IPS-NIHi7 (cell line): ENCODE measurements around the gene FGR.
A peak's percentile ranks its signal among the peaks of the same experiment; 100 is the strongest.

Experiments used
- DNase-seq: peaks from one replicate; pipeline ENCODE4 v3.0.0; 2012; ENCODE audit warnings: mixed read lengths; ENCODE audit errors: extremely low spot score

Gene FGR

DNA sequence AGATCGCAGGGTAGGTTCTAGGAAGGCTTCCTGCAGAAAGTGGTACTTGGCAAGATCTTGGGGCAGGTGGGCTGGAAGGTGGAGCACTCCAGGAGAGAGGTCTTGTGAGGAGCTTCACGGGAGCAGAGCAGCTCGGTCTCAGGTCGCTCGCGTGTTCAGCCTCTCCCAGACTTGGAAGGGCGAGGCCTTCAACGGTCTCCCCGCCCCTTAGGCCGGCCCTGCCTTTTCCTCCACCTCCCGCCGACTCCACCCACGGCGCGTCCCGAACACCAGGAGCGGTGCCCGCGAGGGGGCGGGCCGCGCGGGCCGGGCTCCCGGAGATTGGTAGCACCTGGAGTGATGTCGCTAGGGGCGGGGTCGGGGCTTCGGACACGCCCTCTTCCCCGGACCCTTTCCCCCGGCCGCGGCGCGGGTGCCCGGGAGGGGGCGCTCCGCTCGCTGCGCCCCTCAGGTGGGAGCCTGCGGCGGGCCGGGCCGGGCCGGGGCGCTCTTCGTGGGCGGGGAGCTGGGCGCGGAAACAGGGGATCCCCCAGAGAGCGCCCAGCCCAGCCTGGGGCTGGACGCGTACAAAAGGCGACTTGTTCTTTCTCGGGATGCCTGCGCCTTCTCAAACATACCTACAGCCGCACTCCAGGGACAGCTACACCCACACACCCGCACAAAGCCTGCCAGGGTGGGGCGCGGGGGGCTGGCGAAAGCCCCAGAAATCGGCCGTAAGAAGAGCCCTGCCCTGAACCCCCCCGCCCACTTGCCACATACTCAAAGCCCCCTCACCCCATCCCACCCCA, 66.5 kb downstream of the FGR start:
- DNase-seq = peak; percentile 93

DNA sequence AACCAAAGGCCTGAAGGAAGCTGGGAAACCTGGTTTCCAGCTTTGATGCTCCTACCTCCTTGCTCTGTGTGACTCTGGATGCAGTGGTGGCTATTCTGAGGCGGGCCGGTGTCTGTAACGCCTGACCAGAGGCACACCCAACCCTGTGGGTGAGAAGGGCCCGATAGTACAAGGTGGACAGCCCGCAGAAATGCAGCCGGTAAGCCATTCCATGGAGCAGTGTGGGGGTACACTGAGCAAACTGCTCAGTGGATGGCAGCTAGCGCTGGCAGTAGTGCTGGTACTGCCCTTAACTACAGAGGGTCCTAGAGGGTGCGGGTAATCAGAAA, 67.0 kb downstream of the FGR start:
- DNase-seq = no peak

DNA sequence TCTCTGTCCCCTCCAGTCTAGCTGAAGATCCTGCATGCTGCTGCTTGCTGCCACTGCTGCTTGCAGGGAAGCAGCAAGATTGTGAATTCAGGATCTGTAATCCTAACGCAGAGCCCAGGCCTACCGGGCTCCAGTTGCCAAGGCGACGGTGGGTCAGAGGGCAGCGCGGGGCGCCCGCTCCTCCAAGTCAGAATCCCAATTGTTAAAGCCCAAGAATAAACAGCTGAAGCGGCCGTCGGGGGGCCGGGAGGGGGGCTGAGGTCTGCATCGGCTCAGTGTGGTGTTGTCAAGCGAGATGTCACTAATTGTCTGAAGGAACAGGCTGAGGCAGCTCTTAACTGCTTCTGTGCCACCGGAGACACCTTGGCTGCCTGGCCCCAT, 67.8 kb downstream of the FGR start:
- no peak for DNase-seq

DNA sequence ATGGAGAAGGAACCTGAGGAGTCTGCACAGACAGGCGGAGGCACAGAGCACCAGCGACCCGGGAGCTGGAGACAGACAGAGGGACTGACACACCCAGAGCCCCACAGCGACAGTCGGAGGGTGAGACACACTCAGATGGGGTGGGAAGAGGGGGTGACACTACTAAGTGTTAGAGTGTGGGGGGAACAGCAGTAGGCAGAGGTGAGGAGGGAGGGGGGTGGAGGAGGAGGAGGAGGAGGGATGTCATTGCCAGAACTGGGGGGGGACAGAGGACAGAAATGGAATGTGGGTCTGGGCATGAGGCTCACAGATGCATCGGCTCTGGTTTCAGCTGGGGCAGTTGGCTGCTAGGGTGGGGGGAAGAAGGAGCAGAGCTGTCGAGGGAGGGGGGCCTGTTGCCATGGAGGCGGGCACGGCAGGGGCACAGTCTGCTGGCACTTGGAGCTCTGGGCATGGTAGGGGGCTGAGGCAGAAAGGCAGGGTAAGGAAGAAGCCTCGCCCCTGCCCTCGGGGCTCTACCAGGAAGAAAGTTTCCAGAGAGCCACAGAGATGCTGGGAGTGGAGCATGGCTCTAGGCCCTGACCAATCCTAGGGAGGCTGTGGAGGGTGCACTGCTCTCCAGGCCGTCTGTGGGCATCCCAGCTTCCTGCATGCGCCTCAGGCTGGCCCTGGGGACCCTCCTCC, 68.4 kb downstream of the FGR start:
- no peak for DNase-seq

DNA sequence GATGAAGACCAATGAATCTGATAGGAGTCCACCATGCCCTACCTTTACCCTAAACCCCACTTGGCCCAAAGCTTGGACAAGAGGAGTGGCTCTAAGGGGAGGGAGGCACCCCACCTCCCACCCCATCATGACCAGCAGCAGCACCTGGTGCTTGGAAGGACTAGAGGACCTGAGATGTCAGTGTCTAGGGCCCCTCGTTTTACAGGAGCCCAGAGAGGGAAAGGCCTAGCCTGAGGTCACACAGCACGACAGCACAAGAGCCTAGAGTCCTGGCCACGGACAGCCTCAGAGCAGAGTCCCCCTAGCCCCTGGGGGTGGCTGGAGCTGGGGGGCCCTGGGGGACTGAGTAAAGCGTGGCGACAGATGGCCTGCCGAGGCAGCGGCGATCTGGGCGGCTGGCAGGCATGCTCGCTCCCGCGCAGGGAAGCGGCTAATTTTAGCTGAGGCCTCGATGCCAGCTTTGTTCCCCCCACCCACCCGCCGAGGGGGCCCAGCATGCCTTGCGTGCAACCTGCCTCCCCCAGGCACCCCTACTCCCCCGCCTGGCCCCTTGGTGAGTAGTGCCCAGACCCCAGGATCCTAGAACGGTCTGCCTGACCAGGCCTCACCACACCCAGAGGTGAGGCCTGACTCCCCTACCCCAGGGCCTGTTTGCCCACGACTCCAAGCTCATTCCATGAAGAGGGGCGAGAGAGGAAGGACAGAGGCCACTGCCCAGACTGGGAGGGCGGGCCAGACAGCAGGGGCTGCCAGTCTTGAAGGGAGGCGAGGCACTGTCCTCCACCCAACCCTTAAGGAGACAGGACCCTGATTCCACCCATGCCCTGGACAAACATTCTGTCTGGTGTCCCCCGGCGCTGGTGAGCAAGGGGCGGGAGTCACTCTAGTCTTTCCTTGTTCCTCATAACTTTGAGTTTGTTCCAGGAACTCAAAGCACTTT, 70.0 kb downstream of the FGR start:
- DNase-seq = no peak

DNA sequence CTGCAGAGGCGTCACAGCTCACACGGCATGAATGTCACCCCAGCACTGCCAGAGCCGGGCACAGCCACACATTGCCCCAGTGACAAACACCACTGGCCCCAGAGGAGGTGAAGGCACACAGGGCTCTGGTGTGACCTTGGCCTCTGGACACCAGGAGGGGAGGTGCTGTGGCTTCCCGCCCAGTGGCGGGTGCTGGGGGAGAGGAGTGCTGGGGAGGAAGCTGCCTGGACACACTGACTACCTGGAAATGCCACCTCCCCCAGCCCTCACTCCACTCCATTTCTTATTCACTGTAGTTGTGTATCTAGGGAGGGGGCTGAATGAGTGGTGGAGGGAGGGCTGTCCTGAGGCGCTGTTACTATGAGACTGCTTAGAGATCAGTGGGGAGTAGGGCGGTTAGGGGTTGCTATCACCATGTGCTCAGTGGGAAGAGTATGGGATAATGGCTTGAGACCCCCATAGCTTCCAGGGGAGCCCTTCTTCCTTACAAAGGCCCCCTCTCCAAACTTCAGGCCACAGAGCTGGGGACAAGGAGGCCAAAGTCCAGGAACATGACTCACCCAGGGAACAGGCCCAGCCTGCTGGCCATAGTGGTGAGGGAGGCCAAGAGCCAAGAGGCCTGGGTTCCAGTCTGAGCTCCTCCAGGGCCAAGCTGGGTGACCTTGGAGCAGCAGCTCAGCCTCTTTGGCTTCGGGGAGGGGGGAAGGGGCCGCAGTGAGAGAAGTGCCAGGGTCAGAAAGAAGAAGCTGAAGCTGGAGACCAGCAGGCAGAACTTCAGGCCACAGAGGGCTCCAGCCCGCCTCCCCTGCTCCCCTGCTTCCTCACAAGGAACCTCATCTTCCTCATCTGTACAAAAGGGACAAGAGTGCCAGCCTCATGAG, 71.2 kb downstream of the FGR start:
- no peak for DNase-seq

DNA sequence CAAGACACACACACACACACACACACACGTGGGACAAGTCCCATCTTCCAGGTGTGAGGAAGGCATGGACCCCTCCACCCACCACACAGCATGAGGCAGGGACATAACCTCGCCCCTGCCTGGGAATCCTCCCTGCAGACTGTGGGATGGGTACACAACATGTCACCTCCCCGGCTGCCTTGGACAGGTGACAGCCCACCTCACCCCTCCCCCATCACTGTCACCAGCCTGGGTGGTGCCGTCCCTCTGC, 71.7 kb downstream of the FGR start:
- DNase-seq = no peak

DNA sequence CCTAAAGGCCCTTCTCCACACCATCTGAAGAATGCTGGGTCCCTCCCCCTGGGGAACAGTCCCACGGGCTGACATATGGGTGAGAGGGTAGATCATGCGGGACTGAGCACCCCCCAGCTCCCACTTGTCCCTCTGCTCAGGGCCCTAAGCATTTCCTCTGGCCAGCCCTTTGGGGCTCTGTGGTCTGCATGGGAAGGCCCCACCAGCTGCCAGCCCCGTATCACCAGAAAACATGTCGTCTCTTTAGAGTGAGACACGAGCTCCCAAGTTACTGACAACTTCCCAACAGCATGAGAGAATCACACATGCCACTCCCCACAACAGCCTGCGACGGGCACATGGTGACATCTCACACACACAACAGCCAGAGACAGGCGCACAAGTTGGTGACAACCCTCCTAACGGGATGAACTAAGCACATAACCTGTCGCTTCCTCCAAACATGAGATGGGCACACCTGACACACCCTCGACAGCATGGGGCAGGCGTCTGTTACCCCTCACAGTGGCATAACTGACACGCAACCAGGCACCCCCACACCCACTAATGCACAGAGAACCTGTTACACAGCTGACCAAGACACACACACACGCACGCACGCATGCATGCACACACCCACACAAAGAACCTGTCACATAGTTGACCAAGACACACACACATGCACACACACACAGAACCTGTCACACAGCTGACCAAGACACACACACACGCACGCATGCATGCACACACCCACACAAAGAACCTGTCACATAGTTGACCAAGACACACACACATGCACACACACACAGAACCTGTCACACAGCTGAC, 72.2 kb downstream of the FGR start:
- DNase-seq = no peak
